GM20000 (cell line): ENCODE data around the gene LMO7.
"Not testable (repeated sequence)": the region's sequence is repeated elsewhere in the genome, so short reads cannot be mapped to it uniquely, and the experiment has no call there.

Experiments
- DNase-seq: peaks from one replicate; pipeline ENCODE4 v3.0.0; 2012; ENCODE audit warnings: low spot score
- TF ChIP-seq, protein P1 (sequence below): IDR thresholded peaks from 2 replicates; pipeline ENCODE4 v1.5.1; 2012; ENCODE audit warnings: mild to moderate bottlenecking, control low read depth; ENCODE audit errors: extremely low read depth, missing control alignments

LMO7 gene

DNA sequence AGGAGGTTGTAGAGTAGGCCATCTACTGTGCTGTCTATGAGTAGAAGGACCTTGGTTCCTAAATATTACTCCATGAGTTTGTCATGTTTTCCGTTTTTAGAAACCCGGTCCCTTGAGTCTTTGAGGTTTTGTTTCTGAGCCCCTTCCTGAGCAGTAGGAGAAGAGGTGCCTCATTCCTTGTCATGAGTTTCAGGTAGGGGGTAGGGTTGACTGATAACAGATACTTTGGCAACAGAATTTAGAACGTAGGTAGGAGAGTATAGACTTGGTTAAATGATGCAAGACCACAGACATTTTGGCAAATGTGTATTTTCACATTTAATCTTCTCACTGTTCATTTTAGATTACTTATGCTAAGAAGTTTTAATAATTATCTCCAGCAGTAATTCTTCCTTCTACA lies 24.6 kb downstream of the LMO7 start:
- no peak for DNase-seq
- TF ChIP-seq, protein P1, sequence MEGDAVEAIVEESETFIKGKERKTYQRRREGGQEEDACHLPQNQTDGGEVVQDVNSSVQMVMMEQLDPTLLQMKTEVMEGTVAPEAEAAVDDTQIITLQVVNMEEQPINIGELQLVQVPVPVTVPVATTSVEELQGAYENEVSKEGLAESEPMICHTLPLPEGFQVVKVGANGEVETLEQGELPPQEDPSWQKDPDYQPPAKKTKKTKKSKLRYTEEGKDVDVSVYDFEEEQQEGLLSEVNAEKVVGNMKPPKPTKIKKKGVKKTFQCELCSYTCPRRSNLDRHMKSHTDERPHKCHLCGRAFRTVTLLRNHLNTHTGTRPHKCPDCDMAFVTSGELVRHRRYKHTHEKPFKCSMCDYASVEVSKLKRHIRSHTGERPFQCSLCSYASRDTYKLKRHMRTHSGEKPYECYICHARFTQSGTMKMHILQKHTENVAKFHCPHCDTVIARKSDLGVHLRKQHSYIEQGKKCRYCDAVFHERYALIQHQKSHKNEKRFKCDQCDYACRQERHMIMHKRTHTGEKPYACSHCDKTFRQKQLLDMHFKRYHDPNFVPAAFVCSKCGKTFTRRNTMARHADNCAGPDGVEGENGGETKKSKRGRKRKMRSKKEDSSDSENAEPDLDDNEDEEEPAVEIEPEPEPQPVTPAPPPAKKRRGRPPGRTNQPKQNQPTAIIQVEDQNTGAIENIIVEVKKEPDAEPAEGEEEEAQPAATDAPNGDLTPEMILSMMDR: no peak

DNA sequence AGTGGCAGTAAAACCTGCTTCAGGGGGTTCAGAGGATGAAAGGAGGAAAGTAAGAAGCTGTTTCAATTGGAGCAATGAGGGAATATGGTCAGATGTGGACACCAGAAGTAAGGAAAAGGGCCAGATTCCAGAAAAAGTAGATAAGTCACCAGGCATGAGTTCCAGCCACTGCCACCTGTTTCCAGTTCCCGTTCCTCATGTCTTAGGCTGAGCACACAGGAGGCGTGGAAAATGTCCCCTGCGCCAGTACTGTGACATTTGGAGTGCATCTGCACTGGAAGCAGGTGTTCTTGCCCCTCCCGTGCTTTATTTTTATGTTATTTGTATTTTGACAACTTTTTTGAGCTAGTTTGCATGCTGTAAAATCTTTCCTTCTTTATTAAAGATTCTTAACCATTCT lies 25.3 kb downstream of the LMO7 start:
- TF ChIP-seq, protein P1: no peak
- no peak for DNase-seq

DNA sequence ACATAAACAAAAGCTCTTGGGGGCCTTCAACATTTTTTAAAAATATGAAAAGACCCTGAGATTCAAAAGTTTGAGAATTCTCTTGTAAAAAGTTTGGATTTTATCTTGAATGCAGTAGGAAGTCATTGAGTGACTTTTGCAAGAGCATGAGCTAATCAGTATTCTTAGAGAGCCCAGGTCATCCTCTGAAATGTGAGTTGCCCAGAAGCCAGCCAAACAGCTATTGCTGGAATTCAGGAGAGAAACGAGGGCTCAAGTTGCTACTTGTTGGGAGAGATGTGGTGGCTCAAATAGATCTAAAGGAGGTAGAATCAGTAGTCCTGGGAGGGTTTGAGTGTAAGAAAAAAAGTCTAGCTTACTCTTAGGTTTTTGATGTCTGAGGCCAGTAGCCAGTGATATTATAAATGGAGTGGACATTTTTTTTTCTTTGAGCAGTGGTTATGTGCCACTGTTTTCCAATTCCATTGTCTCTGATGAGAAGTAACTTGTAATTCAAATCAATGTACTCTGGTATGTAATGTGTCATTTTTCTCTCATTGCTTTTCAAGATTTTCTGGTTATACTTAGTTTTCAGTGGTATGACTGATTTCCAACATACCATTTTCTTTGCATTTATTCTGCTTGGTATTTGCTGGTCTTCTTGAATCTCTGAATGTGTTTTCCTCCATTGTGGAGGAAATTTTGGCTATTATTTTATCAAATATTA lies 30.7 kb downstream of the LMO7 start:
- no peak for DNase-seq
- TF ChIP-seq, protein P1: no peak

DNA sequence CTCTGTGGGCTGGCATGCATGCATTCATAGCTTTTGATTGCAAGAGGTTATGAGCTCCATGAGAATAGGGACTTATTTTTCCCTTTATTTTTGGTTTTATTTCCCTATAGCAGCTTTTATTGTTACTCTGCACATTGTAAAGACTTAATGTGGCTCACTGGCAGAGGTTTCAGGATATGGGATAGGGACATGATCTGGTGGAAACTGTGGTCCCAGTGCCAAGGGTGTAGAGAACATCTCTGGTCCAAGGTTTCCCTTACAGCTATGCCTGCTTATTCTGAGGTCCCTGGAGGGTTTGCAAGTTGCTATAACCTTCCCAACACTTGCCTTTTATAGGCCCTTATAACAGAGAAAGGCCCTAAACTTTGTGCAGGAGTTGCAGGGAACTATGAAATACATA lies 33.6 kb downstream of the LMO7 start:
- TF ChIP-seq, protein P1: no peak

DNA sequence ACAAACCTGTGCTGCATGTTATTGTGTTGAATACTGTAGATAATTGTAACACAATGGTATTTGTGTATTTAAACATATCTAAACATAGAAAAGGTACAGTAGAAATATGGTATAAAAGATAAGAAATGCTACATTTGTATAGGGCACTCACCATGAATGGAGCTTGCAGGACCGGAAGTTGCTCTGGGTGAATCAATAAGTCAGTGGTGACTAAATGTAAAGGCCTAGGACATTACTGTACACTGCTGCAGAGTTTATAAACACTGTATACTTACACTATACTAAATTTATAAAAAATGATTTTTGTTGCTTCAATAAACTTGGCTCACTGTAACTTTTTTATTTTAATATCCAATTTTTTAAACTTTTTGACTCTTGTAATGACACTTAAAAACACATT lies 34.4 kb downstream of the LMO7 start:
- no peak for DNase-seq
- TF ChIP-seq, protein P1: no peak

More for the DNA sequence above, 33.6 kb downstream of the LMO7 start:
- no peak for DNase-seq

DNA sequence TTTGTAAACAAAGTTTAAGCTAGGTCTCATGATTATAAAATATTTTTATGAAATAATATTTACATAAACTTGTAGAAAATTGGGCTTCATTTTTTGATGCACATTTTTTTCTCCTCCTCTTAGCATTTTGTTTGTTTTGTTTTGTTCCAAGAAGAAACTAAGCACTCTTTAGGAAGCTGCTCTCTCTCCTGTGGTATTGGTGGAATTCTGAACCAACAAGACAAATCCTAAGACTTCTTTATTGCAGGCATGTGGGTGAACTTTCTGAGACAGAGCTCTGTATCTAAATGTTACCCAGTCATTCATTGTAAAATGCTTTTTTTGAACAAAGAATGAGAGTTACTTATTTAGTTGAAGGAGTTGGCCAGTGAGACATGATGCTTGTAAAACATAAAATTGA lies 39.3 kb downstream of the LMO7 start:
- DNase-seq: no peak
- TF ChIP-seq, protein P1: no peak

DNA sequence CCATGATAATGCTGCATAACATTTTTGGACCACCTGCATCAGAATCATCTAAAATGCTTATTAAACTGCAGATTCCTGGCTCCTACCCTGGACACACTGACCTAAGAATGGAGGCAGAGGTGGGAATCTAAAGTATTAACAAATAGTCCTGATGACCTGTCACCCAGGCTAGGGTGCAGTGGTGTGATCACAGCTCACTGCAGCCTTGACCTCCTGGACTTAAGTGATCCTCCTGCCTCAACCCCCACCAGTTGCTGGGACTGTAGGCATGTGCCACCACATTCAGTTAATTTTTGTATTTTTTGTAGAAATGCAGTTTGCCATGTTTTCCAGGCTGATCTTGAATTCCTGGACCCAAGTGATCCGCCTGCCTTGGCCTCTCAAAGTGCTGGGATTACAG lies 43.3 kb downstream of the LMO7 start:
- TF ChIP-seq, protein P1: no peak
- no peak for DNase-seq

DNA sequence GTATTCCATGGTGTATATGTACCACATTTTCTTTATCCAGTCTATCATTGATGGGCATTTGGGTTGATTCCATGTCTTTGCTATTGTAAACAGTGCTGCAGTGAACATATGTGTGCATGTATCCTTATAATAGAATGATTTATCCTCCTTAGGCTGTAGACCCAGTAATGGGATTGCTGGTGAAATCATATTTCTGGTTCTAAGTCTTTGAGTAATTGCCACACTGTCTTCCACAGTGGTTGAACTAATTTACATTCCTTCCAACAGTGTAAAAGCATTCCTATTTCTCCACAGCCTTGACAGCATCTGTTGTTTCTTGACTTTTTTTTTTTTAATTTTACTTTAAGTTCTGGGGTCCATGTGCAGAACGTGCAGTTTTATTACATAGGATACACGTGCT lies 44.1 kb downstream of the LMO7 start:
- not testable (repeated sequence) for DNase-seq
